ENCODE results near the gene ZBTB38. TPM values are rescaled to one million over a fixed set of nuclear protein-coding genes. Genes with fewer than 3 reads are reported as not detected.
A peak's percentile ranks its signal among the peaks of the same experiment; 100 is the strongest.

The ZBTB38 gene
- total RNA-seq, 2 donors from 2014 or later = 62.9 to 72.6 TPM

DNA sequence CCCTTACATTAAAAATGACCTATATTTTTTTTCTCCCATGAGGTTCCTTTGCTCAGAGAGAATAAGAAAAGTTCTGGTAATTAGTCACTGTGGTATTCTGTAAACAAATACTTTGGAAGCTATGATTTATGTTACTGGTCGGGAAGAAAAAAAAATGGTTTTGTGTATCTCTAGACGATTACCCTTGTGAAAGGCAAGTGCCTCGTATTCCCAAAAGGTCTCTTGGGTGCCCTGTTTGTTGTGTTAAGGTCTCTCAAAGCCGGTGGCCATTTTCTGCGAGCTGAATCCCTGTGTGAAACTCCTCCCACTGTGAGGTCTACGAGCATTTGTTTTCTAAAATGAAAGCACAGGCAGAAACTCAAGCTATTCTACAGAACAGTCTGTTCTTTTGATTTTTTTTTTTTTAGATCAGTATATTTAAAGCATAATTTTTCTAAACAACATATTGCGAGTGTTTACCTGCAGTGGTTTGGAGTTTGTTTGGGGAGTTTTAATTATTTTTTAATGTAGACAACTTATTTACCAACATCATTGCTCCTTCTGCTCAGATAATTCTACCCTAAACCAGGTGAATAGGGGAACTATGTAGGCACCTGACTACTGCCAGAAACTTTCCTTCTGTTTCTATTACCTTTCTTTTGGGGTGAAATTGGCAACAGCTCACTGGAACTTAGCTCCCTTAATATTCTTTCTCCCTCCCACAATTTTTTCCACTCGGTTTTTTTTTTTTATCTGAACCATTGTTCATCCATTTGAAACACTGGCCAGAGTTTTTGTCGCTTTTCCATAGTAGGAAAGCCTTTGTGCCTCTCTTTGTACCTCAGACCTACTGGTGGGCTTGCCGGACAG, 44.0 kb downstream of the ZBTB38 start:
- DNase-seq = peak; percentile 46

GRCh38 chr3:141412936-141413354, 44.6 kb downstream of the ZBTB38 start:
- intact Hi-C loops (cut with DNase I) = no loop called here
- ATAC-seq (peak; percentile 89 to 91), DNase-seq (peak; percentile 94)

More for the DNA sequence above, 44.0 kb downstream of the ZBTB38 start:
- intact Hi-C loops (cut with DNase I) = no loop called here
- peak; percentile 54 to 67 for ATAC-seq

DNA sequence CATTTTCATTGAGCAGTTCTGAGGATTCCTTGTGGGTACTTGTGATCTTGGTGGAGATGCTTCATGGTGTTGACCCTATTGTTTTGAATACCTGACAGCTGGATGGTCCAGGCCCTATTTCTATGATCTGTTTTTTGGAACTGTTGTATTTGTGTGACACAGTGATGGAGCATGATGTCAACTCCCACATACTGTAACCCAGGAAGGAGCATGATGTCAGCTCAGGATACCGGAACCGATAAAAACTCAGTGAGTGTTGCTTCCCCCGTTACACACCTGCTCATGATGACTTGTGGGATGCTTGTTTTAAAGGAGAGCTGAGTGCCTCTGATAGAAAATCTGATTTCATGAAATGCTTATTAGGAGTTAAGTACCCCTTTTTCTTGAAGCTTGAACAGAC, 45.1 kb downstream of the ZBTB38 start:
- DNase-seq (no peak), ATAC-seq (peak in 1 of 2 donors; percentile 1)
- intact Hi-C loops (cut with DNase I) = no loop called here

DNA sequence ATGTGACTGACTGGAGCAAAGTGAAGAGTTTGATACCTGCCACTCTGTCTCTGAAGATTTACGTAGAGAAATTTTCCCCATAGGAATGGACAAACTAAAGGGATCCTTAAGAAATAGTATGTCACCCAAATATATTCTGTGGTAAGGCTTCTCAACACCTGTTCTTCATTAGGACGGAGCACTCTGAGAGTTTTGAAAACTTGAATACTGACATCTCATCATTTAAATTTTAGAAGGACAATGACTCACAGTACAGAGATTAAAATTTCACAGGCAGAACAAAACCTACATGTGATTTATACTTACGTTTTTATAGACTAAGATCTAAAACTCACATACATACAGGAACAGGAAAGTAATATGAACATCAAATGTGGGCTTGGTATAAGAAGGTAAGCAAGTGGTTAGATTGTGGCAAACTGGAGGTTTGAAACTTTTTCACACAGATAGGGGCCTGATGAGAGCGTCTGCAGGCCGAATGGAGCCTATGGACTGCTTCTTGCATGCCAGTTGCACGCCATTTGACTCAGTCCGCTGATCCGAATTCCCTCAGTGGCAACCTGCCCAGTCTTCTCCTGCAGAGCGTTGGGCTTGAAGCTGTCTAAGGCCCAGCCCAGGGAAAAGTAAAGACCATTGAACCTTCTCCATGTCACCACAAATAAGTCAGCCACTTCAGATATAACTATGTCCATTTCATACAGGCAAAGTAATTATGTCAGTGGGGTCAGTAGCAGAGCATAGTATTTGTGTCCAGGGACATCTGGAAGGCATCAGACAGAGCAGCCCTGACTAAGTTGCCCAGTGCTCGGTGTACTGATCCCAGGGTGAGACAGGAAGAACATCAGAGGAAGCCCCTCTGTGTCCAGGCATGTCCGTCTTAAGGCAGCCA, 45.7 kb downstream of the ZBTB38 start:
- intact Hi-C loops (cut with DNase I) = no loop called here
- DNase-seq (no peak), ATAC-seq (no peak)

DNA sequence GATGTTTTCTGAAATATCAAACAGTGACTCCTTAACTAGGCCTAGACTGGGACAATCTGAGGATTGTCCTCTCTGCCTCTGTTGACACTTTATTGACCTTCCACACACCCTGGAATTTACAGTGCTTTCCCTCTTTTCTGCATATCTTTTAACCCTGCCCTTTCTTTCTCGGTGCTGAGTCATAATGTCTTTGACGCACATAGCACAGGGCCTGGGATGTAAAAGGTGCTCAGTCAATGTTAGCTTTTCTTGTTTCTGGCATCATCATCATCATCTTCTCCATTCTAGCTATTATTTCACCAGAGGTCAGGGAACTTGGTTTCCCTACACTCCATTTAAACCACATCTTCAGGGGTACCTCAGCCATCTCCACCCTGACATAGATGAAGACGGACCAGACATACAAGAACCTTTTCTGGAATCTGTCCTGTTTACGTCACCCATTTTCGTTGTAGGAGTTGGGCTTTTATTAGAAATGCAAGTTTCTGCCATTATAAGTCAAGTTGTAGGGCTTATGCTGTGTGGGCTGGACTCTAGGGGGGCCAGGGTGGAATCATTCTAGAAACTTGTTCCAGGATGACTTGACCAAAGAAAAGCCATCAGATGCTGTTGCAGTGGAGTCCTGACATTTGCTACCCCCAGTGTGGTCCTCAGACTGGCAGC, 46.6 kb downstream of the ZBTB38 start:
- DNase-seq (no peak), ATAC-seq (no peak)
- intact Hi-C loops (cut with DNase I) = no loop called here

GRCh38 chr3:141415953-141416352, 47.6 kb downstream of the ZBTB38 start:
- ATAC-seq (no peak), DNase-seq (no peak)
- intact Hi-C loops (cut with DNase I) = no loop called here

Other genes starting within 250 kb of the ZBTB38 start
- 10 to 100 TPM in 1 of 2 donors, 1 to 10 TPM in 1; 5.6 to 10.8 TPM for gene PXYLP1, start 136.7 kb upstream of the ZBTB38 start, total RNA-seq
- gene RASA2, start 118.5 kb downstream of the ZBTB38 start, total RNA-seq = 1 to 10 TPM; 5.2 to 7.8 TPM

Measured in left cardiac atrium (tissue), 4 donors.